Cerebellar nuclear complex (tissue), 1 donor: ENCODE measurements around the gene FMN1.

ENCODE experiments used
- DNase-seq, 2 experiments: peaks; one replicate each; lab custom pipeline; 2025; lab: John Stamatoyannopoulos, UW

The FMN1 gene

GRCh38 chr15:32824777-32825176, 369.7 kb downstream of the FMN1 start:
- no peak for DNase-seq

GRCh38 chr15:32823750-32824149, 370.8 kb downstream of the FMN1 start:
- no peak for DNase-seq

GRCh38 chr15:32822739-32823138, 371.8 kb downstream of the FMN1 start:
- DNase-seq: no peak

- DNase-seq: no peak
These were observed 375.1 kb downstream of the FMN1 start for GRCh38 chr15:32819448-32819847.

- DNase-seq: no peak
These were observed 375.6 kb downstream of the FMN1 start for GRCh38 chr15:32818758-32819447.

- no peak for DNase-seq
These were observed 376.9 kb downstream of the FMN1 start for GRCh38 chr15:32817577-32817976.

GRCh38 chr15:32807331-32807730, 387.2 kb downstream of the FMN1 start:
- no peak for DNase-seq

GRCh38 chr15:32803631-32804030, 390.9 kb downstream of the FMN1 start:
- no peak for DNase-seq

- no peak for DNase-seq
These were observed 392.1 kb downstream of the FMN1 start for GRCh38 chr15:32802286-32802936.

- DNase-seq: no peak
These were observed 394.5 kb downstream of the FMN1 start for GRCh38 chr15:32799936-32800535.

GRCh38 chr15:32796856-32797255, 397.7 kb downstream of the FMN1 start:
- DNase-seq: no peak

GRCh38 chr15:32794973-32795372, 399.5 kb downstream of the FMN1 start:
- no peak for DNase-seq

- DNase-seq: no peak
These were observed 402.1 kb downstream of the FMN1 start for GRCh38 chr15:32792436-32792835.

- no peak for DNase-seq
These were observed 404.0 kb downstream of the FMN1 start for GRCh38 chr15:32790352-32790999.

- no peak for DNase-seq
These were observed 406.6 kb downstream of the FMN1 start for GRCh38 chr15:32787949-32788348.

- no peak for DNase-seq
These were observed 407.6 kb downstream of the FMN1 start for GRCh38 chr15:32786906-32787305.

- no peak for DNase-seq
These were observed 409.9 kb downstream of the FMN1 start for GRCh38 chr15:32784581-32784980.

- no peak for DNase-seq
These were observed 412.7 kb downstream of the FMN1 start for GRCh38 chr15:32781781-32782180.

GRCh38 chr15:32778391-32779176, 415.9 kb downstream of the FMN1 start:
- no peak for DNase-seq

GRCh38 chr15:32775103-32775502, 419.4 kb downstream of the FMN1 start:
- DNase-seq: no peak

- no peak for DNase-seq
These were observed 420.5 kb downstream of the FMN1 start for GRCh38 chr15:32774022-32774421.

- DNase-seq: no peak
These were observed 427.3 kb downstream of the FMN1 start for GRCh38 chr15:32767236-32767635.
